Ramos (cell line): ENCODE data around the gene AFAP1.

Experiments used
- in situ Hi-C: fragments of 300-500 bp; cut with MboI; formaldehyde crosslinking; loops from one replicate; pipeline ENCODE4 v1.14.3; 2022; ENCODE audit warnings: low sequenced_read_pairs; ENCODE audit not compliant: unreplicated experiment

The AFAP1 gene

DNA sequence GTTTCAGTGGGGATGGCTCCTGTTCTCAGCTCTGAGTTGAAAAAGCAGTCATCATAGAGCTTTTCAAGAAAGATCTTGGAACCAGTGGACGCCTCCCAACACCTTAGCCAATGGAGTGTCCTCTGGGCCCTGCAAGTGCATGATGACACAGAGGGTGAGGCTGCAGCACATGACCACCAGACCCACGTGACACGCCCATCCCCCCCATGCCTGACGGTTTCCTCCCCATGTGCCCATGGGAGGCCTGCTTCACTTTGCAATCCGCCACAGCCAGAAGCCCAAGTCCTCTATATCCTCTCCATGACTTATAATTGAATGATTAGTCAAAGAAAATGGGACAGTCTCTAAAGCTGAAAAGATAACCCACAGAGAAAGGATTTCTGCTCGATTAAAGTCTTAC is 187.0 kb downstream of the AFAP1 start:
- in situ Hi-C loops = no loop called here

DNA sequence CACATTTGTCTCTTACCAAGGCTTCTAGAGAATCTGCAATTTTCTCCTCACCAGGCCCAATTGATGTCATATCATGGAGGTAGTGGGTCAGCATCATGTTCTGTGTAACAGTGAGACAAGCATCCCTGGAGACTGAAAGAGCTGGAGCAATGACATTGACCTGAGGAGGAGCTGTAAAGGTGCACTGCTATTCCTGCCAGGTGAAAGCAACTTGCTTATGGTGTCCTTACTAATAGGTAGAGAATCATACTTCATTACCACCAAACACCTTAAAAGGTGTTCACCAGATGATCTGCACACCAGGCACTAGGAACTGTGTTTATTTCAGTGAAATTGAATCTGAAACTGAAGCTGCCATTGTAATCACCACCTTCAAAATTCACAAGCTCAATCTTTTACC is 188.7 kb downstream of the AFAP1 start:
- in situ Hi-C loops = no loop called here

DNA sequence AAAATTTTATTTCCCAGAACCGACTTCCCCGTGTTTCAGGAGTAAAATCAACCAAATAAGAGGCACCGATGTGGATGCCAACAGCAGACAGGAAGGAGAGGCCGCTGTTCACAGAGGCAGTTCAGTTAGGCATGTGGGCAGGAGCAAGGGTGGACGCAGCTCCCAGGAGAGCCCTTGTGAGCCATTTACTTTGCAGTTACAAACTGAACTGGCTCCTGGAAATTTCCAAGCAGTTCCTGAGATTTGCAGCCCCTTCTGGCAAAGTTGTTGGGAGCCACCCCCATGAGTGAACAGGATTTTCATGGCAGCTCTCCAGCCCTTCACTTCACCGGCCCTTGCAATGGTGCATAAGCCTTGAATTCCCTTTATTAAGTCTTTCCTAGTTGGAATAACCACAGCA is 189.1 kb downstream of the AFAP1 start:
- in situ Hi-C loops = no loop called here

DNA sequence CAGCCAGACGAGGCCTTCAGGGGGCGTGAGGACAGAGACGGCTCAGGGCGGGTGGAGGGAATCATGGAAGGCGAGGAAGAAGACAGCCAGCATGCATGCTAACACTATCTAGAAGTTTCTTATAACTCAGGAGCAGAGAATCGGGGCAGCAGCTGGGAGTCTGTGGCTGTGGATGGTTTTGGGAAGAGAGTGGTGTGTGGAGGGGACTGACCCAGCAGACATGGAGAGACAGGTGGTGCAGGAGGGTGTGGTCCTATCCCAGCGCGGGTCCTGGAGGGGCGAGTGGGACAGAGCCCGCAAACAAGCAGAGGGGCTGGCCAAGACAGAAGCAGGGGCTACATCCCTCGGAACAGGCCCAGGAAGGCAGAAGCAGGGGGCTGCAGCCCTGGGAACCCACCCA is 192.1 kb downstream of the AFAP1 start:
- in situ Hi-C loops = no loop called here

DNA sequence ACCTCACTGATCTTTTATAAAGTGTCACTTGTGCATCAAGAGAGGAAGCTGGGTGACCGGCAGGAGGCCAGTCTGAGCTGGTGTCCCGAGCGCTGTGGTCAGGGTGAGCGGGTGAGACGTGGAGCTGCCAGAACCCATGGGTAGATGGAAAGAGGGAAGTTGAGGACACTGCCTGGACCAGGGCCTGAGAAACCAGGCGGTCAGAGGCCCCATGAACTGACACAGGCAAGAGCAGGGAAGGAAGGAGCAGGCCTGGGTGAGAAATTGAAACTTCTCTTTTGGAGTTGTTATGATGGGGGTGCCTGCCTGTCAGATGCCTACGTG is 192.6 kb downstream of the AFAP1 start:
- in situ Hi-C loops = no loop called here

DNA sequence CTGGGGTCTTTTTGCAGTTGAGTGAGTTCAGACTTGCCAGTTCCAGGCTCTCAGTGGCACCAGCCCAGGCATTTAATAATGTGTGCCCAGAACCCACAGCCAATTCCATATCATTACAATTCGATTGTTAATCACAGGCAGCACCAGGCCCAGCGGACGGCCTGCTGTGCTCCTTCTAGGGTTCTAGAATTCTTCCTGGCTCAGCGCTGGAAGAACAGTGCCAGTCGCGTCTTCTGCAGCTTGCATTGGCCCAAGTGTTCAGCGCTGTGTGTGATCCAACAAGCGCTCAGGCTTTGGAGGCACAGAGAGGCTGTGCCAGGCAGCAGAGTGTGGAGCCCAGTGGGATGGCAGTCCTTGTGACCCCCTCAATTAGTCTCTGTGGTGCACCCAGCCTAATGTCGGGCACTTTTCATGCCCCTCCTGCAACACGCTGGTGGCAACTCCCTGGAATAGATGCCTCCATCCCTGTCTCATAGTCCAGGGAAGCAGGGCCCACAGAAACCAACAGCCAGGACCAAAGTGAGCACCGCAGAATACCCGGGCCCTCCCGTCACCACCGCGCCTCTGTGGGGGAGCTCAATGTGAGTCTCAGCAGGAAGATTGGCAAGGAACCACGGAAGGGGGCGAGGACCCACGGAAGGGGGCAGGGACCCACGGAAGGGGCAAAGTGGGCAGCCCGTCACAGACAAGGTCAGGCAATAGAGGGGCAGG is 193.2 kb downstream of the AFAP1 start:
- in situ Hi-C loops = no loop called here

DNA sequence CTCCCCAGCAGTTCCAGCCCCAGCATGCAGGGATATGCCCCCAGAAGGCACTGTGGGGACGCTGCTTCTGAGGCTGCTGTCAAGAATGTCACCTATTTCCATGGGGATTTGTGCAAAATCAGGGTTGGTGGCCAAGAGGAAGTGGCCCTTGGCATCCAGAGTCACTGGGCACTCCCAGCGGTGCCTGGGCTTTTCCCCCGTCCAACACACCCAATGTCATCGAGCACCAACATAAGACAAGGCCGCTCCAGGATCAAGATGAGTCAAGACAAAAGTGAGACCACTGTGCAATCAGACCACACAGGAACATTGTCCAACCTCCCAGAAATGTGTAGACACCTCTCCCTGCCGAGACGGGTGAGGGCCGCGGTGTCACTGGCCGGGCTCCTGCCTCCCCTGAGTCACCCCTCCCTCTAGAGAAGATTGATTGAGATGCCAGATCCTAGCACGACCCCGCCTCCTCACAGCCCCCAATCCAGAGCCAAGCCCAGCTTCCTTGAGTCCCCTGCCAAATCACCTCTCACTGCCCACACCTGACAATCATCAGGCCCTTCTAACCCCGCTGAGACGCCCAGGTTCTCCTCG is 194.3 kb downstream of the AFAP1 start:
- in situ Hi-C loops = no loop called here

DNA sequence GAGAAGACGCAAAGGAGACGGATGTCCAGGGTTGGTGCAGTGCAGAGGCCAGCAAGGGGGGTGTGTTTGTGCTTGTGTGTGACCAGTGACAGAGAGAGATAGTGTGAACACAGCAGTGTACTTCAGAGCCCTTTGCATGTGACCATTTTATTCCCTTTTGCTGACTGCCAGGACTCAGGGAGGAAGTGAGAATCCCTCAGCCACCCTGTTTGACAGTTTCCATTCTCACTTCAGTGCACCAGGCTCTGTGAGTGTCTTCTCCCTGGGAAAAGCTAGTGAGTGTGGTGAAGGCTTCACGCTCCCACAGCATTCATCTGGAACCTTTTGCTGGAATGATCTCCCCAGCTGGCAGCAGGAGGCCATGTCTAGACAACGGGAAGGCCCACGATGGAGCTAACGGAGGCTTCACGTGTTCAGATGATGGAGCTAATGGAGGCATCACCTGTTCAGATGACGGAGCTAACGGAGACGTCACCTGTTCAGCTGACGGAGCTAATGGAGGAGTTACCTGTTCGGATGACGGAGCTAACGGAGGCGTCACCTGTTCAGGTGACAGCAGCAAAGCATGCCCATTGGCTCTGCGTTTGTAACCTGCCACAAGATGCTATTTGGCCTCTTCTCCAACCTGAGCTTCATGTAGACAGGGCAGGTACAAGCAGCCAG is 195.4 kb downstream of the AFAP1 start:
- in situ Hi-C loops = no loop called here

DNA sequence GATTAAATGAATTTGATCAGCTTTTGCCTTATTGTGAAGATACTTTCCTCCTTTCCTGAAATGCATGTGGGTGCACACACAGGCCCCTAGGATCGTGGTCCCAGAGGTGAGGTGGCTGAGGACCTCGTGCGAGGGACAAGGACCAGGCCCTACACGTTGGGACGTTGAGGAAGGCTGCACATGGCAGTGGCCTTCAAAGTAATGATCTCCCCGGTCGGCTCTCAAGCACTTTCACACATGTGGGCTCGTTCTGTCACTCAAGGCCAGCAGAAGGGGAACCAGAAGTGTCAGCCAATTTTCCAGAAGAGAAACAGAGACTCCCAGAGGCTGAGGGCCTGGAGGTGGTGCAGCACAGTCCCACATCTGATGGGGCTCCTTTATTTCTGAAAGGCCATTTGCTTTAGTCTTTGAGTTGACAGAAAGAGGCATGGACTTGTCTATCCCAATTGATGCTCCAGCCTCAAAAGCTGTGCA is 196.8 kb downstream of the AFAP1 start:
- in situ Hi-C loops = no loop called here

DNA sequence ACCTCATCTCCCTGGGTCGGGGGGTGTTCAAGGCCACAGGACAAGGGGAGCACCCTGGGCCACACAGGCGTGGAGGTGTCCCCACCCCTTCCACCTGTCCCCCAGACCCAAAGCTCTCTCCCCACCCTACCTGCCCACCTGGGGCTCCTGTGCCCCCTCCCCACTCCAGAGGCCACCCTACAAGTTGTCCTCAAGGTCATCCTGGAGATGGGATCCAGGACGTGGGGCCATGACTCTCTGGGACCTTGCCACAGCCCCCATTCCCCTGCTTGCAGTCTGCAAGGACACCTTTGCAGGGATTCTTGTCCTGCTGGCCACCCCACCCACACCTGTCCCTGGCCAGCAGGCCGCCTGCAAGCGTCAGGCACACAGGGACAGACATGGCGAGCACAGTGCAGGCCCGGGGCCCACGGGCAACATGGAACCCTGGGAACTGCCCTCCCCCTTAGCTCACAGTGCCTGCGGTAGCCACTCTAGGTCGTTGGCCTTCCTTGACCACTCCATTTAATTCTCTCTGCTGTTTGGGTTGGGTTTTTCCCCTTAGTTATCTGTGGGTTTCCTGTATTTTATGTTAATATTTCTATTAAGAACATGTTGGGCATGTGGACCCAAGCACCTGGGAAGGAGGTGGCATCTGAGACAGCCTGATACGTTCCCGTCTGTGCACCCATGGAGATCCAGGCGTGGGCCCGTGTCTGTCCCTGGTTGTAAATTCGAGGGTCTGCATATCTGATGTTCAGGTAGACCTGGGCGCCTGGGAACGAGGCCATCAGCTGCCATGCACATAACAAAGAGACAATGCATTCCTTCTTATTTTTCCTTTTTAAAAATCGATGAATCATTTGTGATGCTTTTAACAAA is 197.5 kb downstream of the AFAP1 start:
- in situ Hi-C loops = no loop called here

DNA sequence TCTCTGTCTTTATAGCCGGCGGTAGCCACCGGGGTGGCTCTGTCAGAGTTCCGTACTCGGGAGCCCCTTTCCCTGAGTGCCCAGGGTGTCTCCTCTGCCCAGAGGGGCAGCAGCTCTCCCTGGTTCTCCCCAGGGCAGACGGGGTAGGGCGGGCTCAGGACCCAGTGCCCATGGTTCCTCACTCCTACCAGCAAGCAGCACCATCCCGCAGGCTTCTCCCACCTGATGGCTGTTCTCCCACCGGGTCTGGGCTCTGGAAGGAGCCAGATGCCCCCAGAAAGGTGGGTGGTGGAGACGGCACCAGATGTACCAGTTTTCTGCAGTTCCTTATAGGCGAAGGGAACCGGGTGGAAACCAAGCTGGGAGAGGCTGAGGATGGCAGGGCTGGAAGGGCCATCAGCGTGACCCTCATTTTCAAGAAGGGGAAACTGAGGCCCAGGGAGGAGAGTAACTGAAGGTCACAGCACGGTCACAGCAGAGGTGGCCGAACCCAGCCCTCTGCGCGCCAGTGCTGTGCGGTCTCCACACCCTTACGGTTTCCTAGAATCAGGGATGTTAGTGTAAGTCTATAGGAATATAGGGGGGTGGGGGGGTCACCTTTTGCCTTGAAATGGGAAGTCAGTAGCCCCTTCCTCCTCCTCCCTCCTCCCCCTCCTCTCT is 198.7 kb downstream of the AFAP1 start:
- in situ Hi-C loops = no loop called here

DNA sequence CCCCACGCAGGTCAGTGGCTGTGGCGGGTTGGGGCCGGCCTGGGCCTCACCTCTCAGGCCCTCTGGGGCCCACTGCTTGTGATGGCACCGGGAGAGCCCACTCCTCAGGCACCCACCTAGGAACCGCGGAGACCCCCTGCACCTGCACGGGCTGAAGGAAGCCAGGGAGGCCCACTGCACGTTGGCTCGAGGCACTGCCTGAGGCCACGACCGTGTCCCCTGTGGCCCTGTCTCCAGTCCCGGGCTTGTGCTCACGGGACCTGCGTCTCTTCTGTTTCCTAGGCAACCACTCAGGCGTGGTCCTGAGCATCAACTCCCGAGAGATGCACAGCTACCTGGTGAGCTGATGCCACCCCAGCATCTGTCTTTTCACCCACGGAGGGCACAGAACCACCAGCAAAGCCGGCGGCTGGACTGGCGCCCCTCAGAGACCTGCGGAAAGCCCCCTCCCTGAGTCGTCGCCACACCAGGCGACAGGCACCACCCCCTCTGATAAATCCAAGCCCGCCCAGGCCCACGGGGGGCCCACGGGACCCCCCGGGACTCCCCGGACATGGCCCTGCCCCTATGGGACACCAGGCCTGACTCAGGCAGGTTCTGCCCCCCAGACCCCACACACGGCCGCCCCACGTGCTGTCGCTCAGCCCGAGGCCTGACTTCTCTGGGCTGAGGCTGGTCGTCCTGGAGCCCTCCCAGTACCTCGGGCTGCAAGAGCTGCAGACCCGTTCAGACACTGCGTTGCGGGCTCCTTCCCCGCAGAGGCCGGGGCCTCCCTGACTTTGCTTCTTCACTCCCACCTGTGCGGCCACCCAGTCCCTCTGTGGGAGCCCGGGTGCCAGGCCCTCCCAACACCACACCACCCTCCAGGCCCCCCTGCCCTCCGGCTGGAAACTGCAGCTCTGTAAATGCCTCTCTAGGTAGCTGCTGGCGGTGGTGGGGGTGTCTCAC is 199.5 kb downstream of the AFAP1 start:
- in situ Hi-C loops = no loop called here

DNA sequence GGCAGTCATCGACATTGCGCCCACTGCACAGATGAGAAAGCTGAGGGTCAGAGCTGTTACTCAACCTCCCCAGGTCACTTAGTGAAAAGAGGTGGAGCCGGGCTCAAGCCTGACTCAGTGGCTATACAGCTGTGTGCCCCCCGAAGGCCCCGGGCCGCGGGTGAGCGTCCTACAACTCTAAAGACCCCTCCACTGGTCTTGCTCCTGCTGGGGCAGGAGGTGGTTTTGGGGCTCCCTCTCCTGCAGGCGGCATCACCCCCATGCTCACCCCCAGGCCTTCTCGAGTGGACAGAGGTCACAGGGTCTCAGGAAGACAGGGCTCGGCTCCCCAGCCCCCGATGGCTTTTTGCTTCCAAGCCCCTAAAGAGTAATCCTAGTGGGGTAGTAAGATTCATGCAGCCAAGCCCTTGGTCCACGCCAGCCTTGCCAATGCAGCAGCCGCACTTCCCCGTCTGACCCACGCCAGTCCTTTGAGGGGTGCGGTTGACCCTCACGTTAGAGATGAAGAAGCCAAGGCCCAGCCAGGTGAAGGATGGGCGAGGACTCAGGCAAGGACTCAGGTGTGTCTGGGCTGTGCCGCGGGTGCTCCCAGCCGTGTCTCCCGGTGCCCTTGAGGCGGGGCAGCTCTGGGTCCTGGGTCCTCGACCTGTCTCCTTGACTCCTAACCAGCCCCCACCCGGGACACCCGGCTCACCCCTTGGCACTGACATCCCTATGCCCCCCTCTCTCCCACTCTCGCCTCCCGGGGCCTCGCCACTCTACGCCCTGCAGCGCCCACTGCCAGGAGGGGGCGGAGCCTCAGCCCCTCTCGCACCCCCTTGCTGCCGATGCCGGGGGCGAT is 200.4 kb downstream of the AFAP1 start:
- in situ Hi-C loops = no loop called here

DNA sequence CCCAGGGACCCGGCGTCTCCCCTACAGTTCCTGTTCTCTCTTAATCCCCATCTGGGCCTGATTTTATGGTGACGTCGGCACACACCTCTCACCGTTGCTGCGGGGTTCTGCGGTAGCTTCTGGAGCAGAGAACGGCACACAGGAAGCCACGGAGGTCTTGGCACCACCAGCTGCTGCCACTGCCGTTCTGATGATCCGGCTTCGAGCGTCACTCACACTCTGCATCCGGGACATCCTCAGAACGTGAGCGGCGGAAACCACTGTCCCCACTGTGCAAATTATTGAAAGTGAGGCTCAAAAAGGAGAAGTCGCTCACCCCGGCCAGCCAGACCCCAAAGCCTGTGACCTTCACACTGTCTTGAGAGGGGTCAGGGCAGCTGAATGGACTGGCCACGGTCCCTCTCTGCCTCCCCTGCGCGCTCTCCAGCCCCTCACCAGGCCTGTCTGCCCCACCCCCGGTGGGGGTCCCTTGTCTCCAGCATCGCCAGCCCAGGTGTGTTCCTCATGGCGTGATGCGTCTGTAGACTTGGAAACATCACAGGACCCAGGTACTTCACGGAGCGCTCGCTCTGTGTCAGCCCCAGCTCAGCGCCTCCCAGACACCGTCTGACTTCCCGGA is 201.1 kb downstream of the AFAP1 start:
- in situ Hi-C loops = no loop called here

DNA sequence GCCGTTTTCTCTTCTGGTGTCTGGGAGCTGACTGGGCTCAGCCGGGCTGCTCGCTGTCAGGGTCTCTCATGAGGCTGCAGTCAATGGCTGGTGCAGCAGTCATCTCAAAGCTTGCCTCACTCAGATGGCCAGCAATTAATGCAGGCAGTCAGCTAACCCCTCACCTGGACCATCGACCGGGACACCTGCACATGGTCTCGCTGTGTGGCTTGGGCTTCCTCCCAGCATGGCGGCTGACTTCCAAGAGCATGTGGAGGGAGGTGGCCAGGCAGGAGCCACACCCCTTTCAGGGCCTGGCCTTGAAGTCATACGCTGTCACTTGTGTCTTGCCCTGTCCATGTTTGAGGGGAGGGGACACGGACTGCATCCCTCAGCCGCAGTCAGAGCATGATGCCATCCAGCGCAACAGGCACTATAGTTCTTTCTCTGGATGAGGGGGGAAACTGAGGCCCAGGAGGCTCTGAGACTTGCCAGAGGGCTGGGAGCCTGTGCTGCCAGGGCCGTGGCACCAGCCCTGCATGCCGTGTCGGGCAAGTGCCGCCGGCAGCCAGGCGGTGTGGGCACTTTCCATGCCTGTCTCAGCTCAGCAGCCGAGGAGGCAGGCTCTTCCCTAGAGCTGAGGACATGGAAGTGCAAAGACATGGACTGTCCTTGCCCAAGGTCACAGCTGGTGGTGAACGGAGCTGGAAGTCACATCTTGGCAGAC is 201.8 kb downstream of the AFAP1 start:
- in situ Hi-C loops = no loop called here

DNA sequence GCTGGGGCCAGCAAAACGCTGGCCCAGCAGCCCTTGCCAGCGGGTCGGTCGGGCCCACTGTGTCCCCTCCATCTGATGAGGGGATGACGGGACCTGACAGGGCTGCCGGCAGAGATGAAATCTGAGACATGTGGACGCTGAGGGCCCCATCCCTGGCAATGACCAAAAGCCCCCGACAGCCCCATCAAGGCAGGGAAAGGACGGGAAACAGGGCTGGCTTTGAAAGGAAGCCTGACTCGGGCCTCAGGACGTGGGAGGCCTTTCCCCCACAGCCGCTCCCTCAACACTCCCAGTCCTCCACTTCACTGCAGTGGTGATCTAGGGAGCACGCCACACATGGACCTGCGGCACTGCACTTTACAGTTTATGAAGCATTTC is 202.4 kb downstream of the AFAP1 start:
- in situ Hi-C loops = no loop called here

DNA sequence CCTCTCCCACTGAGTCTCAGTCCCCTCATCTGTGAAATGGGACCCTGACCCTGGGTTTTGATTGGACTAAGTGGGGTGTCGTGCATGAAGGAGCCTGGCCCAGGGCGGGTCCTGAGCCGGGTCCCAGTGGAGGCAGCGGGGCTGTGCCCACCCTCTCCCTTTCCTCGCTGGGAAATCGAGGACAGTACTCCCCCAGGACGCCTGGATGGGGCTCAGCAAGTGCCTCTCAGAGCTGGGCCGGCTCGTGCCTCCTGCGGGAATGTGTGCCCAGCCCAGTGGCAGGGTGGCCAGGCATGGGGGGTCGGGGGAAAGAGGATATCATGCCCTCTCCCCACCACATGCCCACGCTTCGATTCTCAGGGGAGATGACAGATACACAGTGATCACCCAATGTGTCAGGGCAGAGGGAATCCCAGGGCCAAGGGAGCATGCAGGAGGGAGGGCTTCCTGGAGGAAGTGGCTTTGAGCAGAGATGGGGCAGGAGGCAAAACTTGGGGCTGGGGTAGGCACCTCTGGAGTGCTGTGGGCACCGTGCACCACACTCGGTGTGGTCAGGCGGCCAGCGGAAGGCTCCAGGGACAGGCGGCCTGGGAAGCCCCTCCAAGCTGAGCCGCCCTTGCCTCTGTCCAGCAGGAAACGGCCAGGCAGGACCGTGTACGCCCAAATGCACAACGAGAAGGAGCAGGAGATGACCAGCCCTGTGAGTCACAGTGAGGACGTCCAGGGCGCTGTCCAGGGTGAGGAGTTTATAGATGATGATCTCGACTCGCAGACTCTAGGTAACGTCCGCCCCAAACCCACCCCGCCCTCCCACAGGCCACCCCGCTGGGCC is 203.0 kb downstream of the AFAP1 start:
- in situ Hi-C loops = no loop called here
